HepG2 (cell line): ENCODE measurements around the gene XCR1. TPM values are rescaled to one million over a fixed set of nuclear protein-coding genes. Genes with fewer than 3 reads are reported as not detected.

Experiments used
- ATAC-seq: fragments of 200-7000 bp; cut with Tn5 transposase; 3 replicates; pipeline ENCODE4 v1.9.1; 2020; ENCODE audit warnings: mild to moderate bottlenecking, moderate library complexity
- BruUV-seq: library from RNA; stranded (reverse); fragments of 400-500 nt; replicated peaks from 2 replicates; lab custom pipeline; 2021; lab: Mats Ljungman, UMichigan
- CTCF ChIA-PET: fragments of 300-600 bp; formaldehyde crosslinking; extraction: SDS; loops from one replicate; lab custom pipeline; 2021; ENCODE audit warnings: low total read pairs, inconsistent platforms, low intra/inter-chr PET ratio; lab: Yijun Ruan, JAX
- POLR2A ChIA-PET: fragments of 350-600 bp; sonication (Branson Sonifier 250); formaldehyde crosslinking; loops from one replicate; lab custom pipeline; 2020; ENCODE audit warnings: antibody characterized with exemption, inconsistent platforms; lab: Yijun Ruan, JAX
- DNase-seq: peaks from one replicate; pipeline ENCODE4 v3.0.0-alpha.2; 2015; ENCODE audit warnings: low spot score
- FAIRE-seq: peaks from 3 replicates; lab custom pipeline; 2011; peaks lifted over from hg19 to GRCh38; lab: Jason Lieb, UNC
- H2AFZ ChIP-seq: one replicate; pipeline ENCODE4 v1.6.1; 2011; ENCODE audit warnings: low read length, inconsistent platforms
- H3K27ac ChIP-seq: fragments of 300-600 bp; 3 replicates; pipeline ENCODE4 v1.8.0; 2011; ENCODE audit warnings: mixed run types, mild to moderate bottlenecking, mixed read lengths, low read length, inconsistent platforms; ENCODE audit not compliant: insufficient read depth; ENCODE audit errors: extremely low read length
- H3K27me3 ChIP-seq, 2 experiments: fragments of 200-600 bp in 1 of 2; 2 replicates in 1 of 2; 3 replicates in 1 of 2; pipeline versions ENCODE4 v1.6.0 to v1.8.0; 2011; ENCODE audit warnings: low read length in 2 of 2, mild to moderate bottlenecking in 2 of 2, moderate library complexity in 2 of 2, inconsistent platforms in 1 of 2; ENCODE audit not compliant: insufficient read depth in 2 of 2, control insufficient read depth in 1 of 2
- H3K36me3 ChIP-seq, 2 experiments: fragments of 200-600 bp in 1 of 2; replicated peaks in 1 of 2; 2 replicates in 1 of 2; 3 replicates in 1 of 2; pipeline versions ENCODE4 v1.5.1 to v1.8.0; 2011; ENCODE audit warnings: low read length in 2 of 2, inconsistent platforms in 1 of 2; ENCODE audit not compliant: insufficient read depth in 2 of 2, control insufficient read depth in 1 of 2
- H3K4me1 ChIP-seq: 2 replicates; pipeline ENCODE4 v1.5.1; 2012; ENCODE audit warnings: low read length, inconsistent platforms; ENCODE audit not compliant: insufficient read depth
- H3K4me2 ChIP-seq: 2 replicates; pipeline ENCODE4 v1.6.0; 2011; ENCODE audit warnings: low read depth, low read length, inconsistent platforms
- H3K4me3 ChIP-seq, 3 experiments: fragments of 200-600 bp in 1 of 3; sonication (generic), shearing (Covaris generic) in 1 of 3; replicated peaks in 1 of 3; 2 replicates each; pipeline ENCODE4 v1.5.1; 2011 to 2016; ENCODE audit warnings: low read length in 3 of 3, inconsistent platforms in 2 of 3, low read depth in 2 of 3, mild to moderate bottlenecking in 2 of 3, control low read depth in 1 of 3, mixed read lengths in 1 of 3; ENCODE audit not compliant: insufficient read depth in 1 of 3
- H3K79me2 ChIP-seq: one replicate; pipeline ENCODE4 v1.6.1; 2011; ENCODE audit warnings: low read length, inconsistent platforms; ENCODE audit not compliant: insufficient read depth
- H3K9ac ChIP-seq: 2 replicates; pipeline ENCODE4 v1.6.0; 2011; ENCODE audit warnings: mild to moderate bottlenecking, low read depth, low read length, inconsistent platforms; ENCODE audit not compliant: insufficient read depth
- H3K9me3 ChIP-seq: 2 replicates; pipeline ENCODE4 v1.5.1; 2012; ENCODE audit warnings: mild to moderate bottlenecking, low read length
- H4K20me1 ChIP-seq: 2 replicates; pipeline ENCODE4 v1.6.0; 2011; ENCODE audit warnings: inconsistent platforms, mild to moderate bottlenecking, low read length, moderate library complexity; ENCODE audit not compliant: insufficient read depth
- FOSL2 ChIP-seq: sonication (generic); formaldehyde crosslinking; IDR thresholded peaks from 2 replicates; pipeline ENCODE4 v1.4.0; 2020; ENCODE audit warnings: missing genetic modification reagents
- IRX3 ChIP-seq: sonication (generic); formaldehyde crosslinking; IDR thresholded peaks from 2 replicates; pipeline ENCODE4 v1.8.1; 2023; ENCODE audit warnings: mild to moderate bottlenecking, low read depth, missing genetic modification reagents, borderline replicate concordance
- JUNB ChIP-seq: sonication (generic); formaldehyde crosslinking; IDR thresholded peaks from 2 replicates; pipeline ENCODE4 v1.8.0; 2022; ENCODE audit warnings: missing genetic modification reagents, mild to moderate bottlenecking, borderline replicate concordance
- JUND ChIP-seq: sonication (generic); formaldehyde crosslinking; IDR thresholded peaks from 2 replicates; pipeline ENCODE4 v1.8.0; 2022; ENCODE audit warnings: mild to moderate bottlenecking, missing genetic modification reagents
- MXD4 ChIP-seq: IDR thresholded peaks from 2 replicates; pipeline ENCODE4 v1.6.1; 2016; ENCODE audit warnings: mild to moderate bottlenecking, missing biosample characterization, missing genetic modification reagents
- RFX1 ChIP-seq: fragments of 450-650 bp; IDR thresholded peaks from 2 replicates; pipeline ENCODE4 v1.6.1; 2017
- YY1 ChIP-seq: IDR thresholded peaks from 2 replicates; pipeline ENCODE4 v1.6.1; 2011; ENCODE audit warnings: low read length, low read depth, moderate library complexity, mild to moderate bottlenecking; ENCODE audit not compliant: insufficient read depth, insufficient replicate concordance
- ZHX2 ChIP-seq, 2 experiments: sonication (generic) in 1 of 2; formaldehyde crosslinking in 1 of 2; IDR thresholded peaks; 2 replicates each; pipeline versions ENCODE4 v1.6.1 to v1.9.0; 2014 to 2022; ENCODE audit warnings: antibody characterized with exemption in 1 of 2, borderline replicate concordance in 1 of 2, inconsistent platforms in 1 of 2, low read depth in 1 of 2, missing genetic modification reagents in 1 of 2
- WGBS: methylation state at CpG from one replicate; pipeline ENCODE4 v1.1.6; 2017; ENCODE audit warnings: low lambda C conversion rate; 5-methylcytosine and 5-hydroxymethylcytosine counted together
- in situ Hi-C: cut with HindIII; loops from 2 replicates; pipeline ENCODE4 v1.10.0; 2017; ENCODE audit warnings: low pct_unique_long_range_greater_than_20kb; ENCODE audit not compliant: extremely low pct_ligation_motif_present
- intact Hi-C: fragments of 100-400 bp; cut with micrococcal nuclease; formaldehyde crosslinking; loops from one replicate; pipeline ENCODE4 v1.10.0; 2022; ENCODE audit not compliant: unreplicated experiment
- polyA plus RNA-seq, 8 experiments: library from polyadenylated mRNA; depleted of rRNA in 3 of 8; stranded (reverse) in 7 of 8; unstranded in 1 of 8; fragments of >200 nt; fragmentation: Illumina TruSeq in 4 of 8; extraction: Trizol in 4 of 8; gene quantifications; 2 replicates each; pipeline versions ENCODE4 v1.2.1 to v1.2.3, GENCODE V29; 2011 to 2016; ENCODE audit warnings: low read depth in 4 of 8, missing spikeins in 1 of 8, mixed read lengths in 1 of 8; ENCODE audit not compliant: insufficient read depth in 1 of 8
- total RNA-seq, 5 experiments: library from RNA; depleted of rRNA; stranded (reverse); fragments of >200 nt; fragmentation: Illumina TruSeq; extraction: Trizol; gene quantifications; 2 replicates each; pipeline ENCODE4 v1.2.3, GENCODE V29; 2016; ENCODE audit warnings: low read depth in 1 of 5

Gene XCR1
- total and polyA plus RNA-seq, 2 of the 13 experiments (the other 11 are each of a cell fraction or from before 2014, with no cell fraction given): not detected

DNA sequence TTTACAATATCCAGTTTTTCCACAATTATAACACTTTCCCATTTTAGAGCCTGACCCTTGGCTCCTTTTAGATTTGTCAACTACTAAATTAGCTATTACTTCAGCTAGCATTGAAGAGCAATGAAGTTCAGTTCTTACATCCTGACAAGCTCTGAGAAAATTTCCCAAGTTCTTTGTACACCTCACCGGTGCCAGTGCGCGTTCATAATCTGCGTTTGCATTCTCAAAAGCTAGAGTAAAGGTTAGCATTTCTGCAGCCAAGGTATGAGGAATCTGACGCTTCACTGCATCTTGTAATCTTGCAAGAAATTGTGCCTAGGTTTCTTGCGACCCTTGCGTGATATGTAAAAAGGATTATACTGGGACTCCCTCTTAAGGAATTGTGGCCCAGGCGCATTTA, 25.2 kb upstream of the XCR1 start:
- BruUV-seq: no TSS peak
- H3K79me2 ChIP-seq: no peaks in the 10 kb centered on the region
- in situ Hi-C loops: no loop called here
- H3K9me3 ChIP-seq: no peaks in the 10 kb centered on the region
- no peak for TF ChIP-seq FOSL2 (CRISPR knock-in tag)
- no peak for TF ChIP-seq JUND
- TF ChIP-seq MXD4: no peak
- TF ChIP-seq RFX1: no peak
- TF ChIP-seq IRX3 (CRISPR knock-in tag): no peak
- TF ChIP-seq YY1: no peak
- TF ChIP-seq ZHX2 (IDR thresholded peaks at IDR 0.05; ENCODE audit: low read depth): no peak
- no peak for TF ChIP-seq ZHX2 (CRISPR knock-in tag; IDR thresholded peaks at IDR 0.05; ENCODE audit: borderline replicate concordance)
- TF ChIP-seq JUNB (CRISPR knock-in tag): no peak
- H3K4me3 ChIP-seq: no peak overlapping the region
- peaks cover 0 to 7% of the 10 kb centered on the region in 2 experiments; a peak in 3 of 5 replicates for H3K27me3 ChIP-seq
- no peaks in the 10 kb centered on the region for H3K4me1 ChIP-seq
- no peak overlapping the region for H3K4me2 ChIP-seq
- H2AFZ ChIP-seq: no peak overlapping the region
- intact Hi-C loops: no loop called here
- no peak overlapping the region for H3K9ac ChIP-seq
- POLR2A ChIA-PET: no interaction called here
- no peaks in the 10 kb centered on the region for H4K20me1 ChIP-seq
- ATAC-seq (no peak), DNase-seq (no peak), FAIRE-seq (no peak)
- no peak overlapping the region for H3K27ac ChIP-seq
- no peaks in the 10 kb centered on the region for H3K36me3 ChIP-seq
- WGBS: 76% methylated on average over 8 of the region's 8 CpGs
- CTCF ChIA-PET: no interaction called here
